Measurements from ENCODE around the gene ZNF302.

ZNF302 gene

GRCh38 chr19:34732612-34733211 is 55.2 kb downstream of the ZNF302 start:
- DNase-seq (ENCODE audit: low read depth), result no peak

GRCh38 chr19:34733266-34733745 is 55.8 kb downstream of the ZNF302 start:
- DNase-seq (ENCODE audit: low read depth), result no peak

GRCh38 chr19:34733746-34734536 is 56.5 kb downstream of the ZNF302 start, which contains the start of gene ZNF181:
TSS of gene ZNF181 (plus strand) at chr19:34734243. CDS start at chr19:34735038, 795 bp downstream.
- DNase-seq (ENCODE audit: low read depth), result peak; percentile 50

GRCh38 chr19:34734537-34735103 is 57.1 kb downstream of the ZNF302 start:
- DNase-seq (ENCODE audit: low read depth), result peak; percentile 42
